ENCODE results near the gene PASK. TPM values are rescaled to one million over a fixed set of nuclear protein-coding genes. Genes with fewer than 3 reads are reported as not detected.

Gene PASK
- total RNA-seq, 1 donor from 2014 or later, result 64.2 TPM

- no peak overlapping the region for H3K27ac Mint-ChIP-seq (ENCODE audit: unreplicated experiment)
- H3K4me1 Mint-ChIP-seq, result peaks cover 41% of the 10 kb centered on the region
- no peak for DNase-seq (ENCODE audit: low read depth, low spot score)
- H3K36me3 Mint-ChIP-seq (ENCODE audit: low read depth), result no peaks in the 10 kb centered on the region
- no peak for TF ChIP-seq CTCF (conservative IDR thresholded peaks at IDR 0.05)
- H3K27me3 Mint-ChIP-seq (ENCODE audit: low read depth), result no peaks in the 10 kb centered on the region
- no peaks in the 10 kb centered on the region for H3K9me3 Mint-ChIP-seq
- H3K4me3 Mint-ChIP-seq, result peak overlapping the region; percentile 97
These were observed 2.8 kb upstream of the PASK start for GRCh38 chr2:241151934-241152660.

- H3K4me1 Mint-ChIP-seq, result peaks cover 45% of the 10 kb centered on the region
- no peak for TF ChIP-seq CTCF (conservative IDR thresholded peaks at IDR 0.05)
- H3K27me3 Mint-ChIP-seq (ENCODE audit: low read depth), result no peaks in the 10 kb centered on the region
- no peaks in the 10 kb centered on the region for H3K36me3 Mint-ChIP-seq (ENCODE audit: low read depth)
- H3K4me3 Mint-ChIP-seq, result peak overlapping the region; percentile 97
- H3K9me3 Mint-ChIP-seq, result no peaks in the 10 kb centered on the region
- DNase-seq (ENCODE audit: low read depth, low spot score), result no peak
- peak overlapping the region; percentile 88 for H3K27ac Mint-ChIP-seq (ENCODE audit: unreplicated experiment)
These were observed 1.6 kb upstream of the PASK start for GRCh38 chr2:241150660-241151530.

- peaks cover 45% of the 10 kb centered on the region for H3K4me1 Mint-ChIP-seq
- no peaks in the 10 kb centered on the region for H3K9me3 Mint-ChIP-seq
- no peak for TF ChIP-seq CTCF (conservative IDR thresholded peaks at IDR 0.05)
- no peaks in the 10 kb centered on the region for H3K27me3 Mint-ChIP-seq (ENCODE audit: low read depth)
- peak within 1 kb of the TSS; percentile 88 for H3K27ac Mint-ChIP-seq (ENCODE audit: unreplicated experiment)
- peak; percentile 84 for DNase-seq (ENCODE audit: low read depth, low spot score)
- H3K4me3 Mint-ChIP-seq, result peak within 1 kb of the TSS; percentile 97
- no peaks in the 10 kb centered on the region for H3K36me3 Mint-ChIP-seq (ENCODE audit: low read depth)
These were observed 820 bp upstream of the PASK start, which contains the start of gene PPP1R7 for GRCh38 chr2:241149925-241150659. Gene PPP1R7, plus strand, starts transcription at chr2:241150467. Its CDS starts 29 bp downstream, at chr2:241150496.

DNA sequence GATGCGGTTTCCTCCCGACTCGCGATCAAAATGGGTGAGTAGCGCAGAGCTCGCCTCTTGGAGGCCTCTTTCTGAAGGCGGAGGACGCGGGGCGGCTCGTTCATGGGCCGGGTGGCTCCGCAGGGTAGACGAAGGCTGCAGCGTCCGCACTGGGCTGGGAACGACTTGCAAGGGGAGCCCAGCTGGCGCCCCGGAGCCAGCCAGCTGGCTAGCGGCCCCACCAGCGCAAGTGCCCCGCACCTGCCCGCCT lies 328 bp upstream of the PASK start:
- DNase-seq (ENCODE audit: low read depth, low spot score), result no peak
- peaks cover 45% of the 10 kb centered on the region for H3K4me1 Mint-ChIP-seq
- H3K27ac Mint-ChIP-seq (ENCODE audit: unreplicated experiment), result no peak overlapping the region
- H3K27me3 Mint-ChIP-seq (ENCODE audit: low read depth), result no peaks in the 10 kb centered on the region
- no peaks in the 10 kb centered on the region for H3K9me3 Mint-ChIP-seq
- peak overlapping the region; percentile 97 for H3K4me3 Mint-ChIP-seq
- TF ChIP-seq CTCF (conservative IDR thresholded peaks at IDR 0.05), result no peak
- H3K36me3 Mint-ChIP-seq (ENCODE audit: low read depth), result no peaks in the 10 kb centered on the region

GRCh38 chr2:241148239-241148638 lies 1.0 kb downstream of the PASK start:
- H3K9me3 Mint-ChIP-seq, result no peaks in the 10 kb centered on the region
- H3K4me1 Mint-ChIP-seq, result peaks cover 45% of the 10 kb centered on the region
- TF ChIP-seq CTCF (conservative IDR thresholded peaks at IDR 0.05), result no peak
- H3K27me3 Mint-ChIP-seq (ENCODE audit: low read depth), result no peaks in the 10 kb centered on the region
- H3K27ac Mint-ChIP-seq (ENCODE audit: unreplicated experiment), result no peak overlapping the region
- H3K4me3 Mint-ChIP-seq, result peak overlapping the region; percentile 93
- no peak for DNase-seq (ENCODE audit: low read depth, low spot score)
- H3K36me3 Mint-ChIP-seq (ENCODE audit: low read depth), result no peaks in the 10 kb centered on the region
